Measurements from ENCODE around the gene DOK6.

DNA sequence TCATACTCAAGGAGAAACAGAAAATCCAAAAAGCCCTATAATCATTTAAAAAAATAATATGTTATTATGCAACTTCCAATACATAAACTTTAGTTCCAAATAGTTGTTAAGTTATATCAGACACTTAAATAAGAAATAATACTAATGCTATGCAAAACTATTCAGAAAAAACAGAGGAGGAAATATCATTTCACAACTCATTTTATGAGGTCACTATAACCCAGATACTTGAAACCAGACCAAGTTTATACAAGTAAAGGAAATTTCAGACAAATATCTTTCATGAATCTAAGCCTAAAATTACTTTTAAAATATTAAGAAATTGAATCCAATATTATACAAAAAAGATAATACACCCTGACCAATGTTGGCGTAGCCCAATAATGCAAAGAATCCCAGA is 286.2 kb downstream of the DOK6 start:
- TF ChIP-seq, protein P1, sequence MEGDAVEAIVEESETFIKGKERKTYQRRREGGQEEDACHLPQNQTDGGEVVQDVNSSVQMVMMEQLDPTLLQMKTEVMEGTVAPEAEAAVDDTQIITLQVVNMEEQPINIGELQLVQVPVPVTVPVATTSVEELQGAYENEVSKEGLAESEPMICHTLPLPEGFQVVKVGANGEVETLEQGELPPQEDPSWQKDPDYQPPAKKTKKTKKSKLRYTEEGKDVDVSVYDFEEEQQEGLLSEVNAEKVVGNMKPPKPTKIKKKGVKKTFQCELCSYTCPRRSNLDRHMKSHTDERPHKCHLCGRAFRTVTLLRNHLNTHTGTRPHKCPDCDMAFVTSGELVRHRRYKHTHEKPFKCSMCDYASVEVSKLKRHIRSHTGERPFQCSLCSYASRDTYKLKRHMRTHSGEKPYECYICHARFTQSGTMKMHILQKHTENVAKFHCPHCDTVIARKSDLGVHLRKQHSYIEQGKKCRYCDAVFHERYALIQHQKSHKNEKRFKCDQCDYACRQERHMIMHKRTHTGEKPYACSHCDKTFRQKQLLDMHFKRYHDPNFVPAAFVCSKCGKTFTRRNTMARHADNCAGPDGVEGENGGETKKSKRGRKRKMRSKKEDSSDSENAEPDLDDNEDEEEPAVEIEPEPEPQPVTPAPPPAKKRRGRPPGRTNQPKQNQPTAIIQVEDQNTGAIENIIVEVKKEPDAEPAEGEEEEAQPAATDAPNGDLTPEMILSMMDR (IDR thresholded peaks at IDR 0.05): no peak
- TF ChIP-seq POLR2A (IDR thresholded peaks at IDR 0.05): no peak
